ENCODE data around the gene PNPLA6.
A peak's percentile ranks its signal among the peaks of the same experiment; 100 is the strongest.

Gene PNPLA6

GRCh38 chr19:7603919-7604318 is 68.4 kb downstream of the PNPLA6 start:
- in situ Hi-C loops (cut with MboI; ENCODE audit: low pct_unique_long_range_greater_than_20kb, low sequenced_read_pairs, unreplicated experiment): no loop called here
- no peak for DNase-seq (ENCODE audit: low spot score)
- no peak for TF ChIP-seq CTCF (IDR thresholded peaks at IDR 0.05; ENCODE audit: extremely low read depth, insufficient read depth, missing control alignments)

GRCh38 chr19:7605490-7606222 is 70.1 kb downstream of the PNPLA6 start:
- no peak for TF ChIP-seq CTCF (IDR thresholded peaks at IDR 0.05; ENCODE audit: extremely low read depth, insufficient read depth, missing control alignments)
- in situ Hi-C loops (cut with MboI; ENCODE audit: low pct_unique_long_range_greater_than_20kb, low sequenced_read_pairs, unreplicated experiment): no loop called here
- DNase-seq (ENCODE audit: low spot score): peak; percentile 70

- in situ Hi-C loops (cut with MboI; ENCODE audit: low pct_unique_long_range_greater_than_20kb, low sequenced_read_pairs, unreplicated experiment): no loop called here
- no peak for DNase-seq (ENCODE audit: low spot score)
- TF ChIP-seq CTCF (IDR thresholded peaks at IDR 0.05; ENCODE audit: extremely low read depth, insufficient read depth, missing control alignments): no peak
Observed at GRCh38 chr19:7606289-7606688, 70.8 kb downstream of the PNPLA6 start.

GRCh38 chr19:7607212-7607873 is 71.8 kb downstream of the PNPLA6 start:
- in situ Hi-C loops (cut with MboI; ENCODE audit: low pct_unique_long_range_greater_than_20kb, low sequenced_read_pairs, unreplicated experiment): no loop called here
- no peak for DNase-seq (ENCODE audit: low spot score)
- TF ChIP-seq CTCF (IDR thresholded peaks at IDR 0.05; ENCODE audit: extremely low read depth, insufficient read depth, missing control alignments): no peak

GRCh38 chr19:7607874-7608560 is 72.5 kb downstream of the PNPLA6 start:
- no peak for TF ChIP-seq CTCF (IDR thresholded peaks at IDR 0.05; ENCODE audit: extremely low read depth, insufficient read depth, missing control alignments)
- no peak for DNase-seq (ENCODE audit: low spot score)
- in situ Hi-C loops (cut with MboI; ENCODE audit: low pct_unique_long_range_greater_than_20kb, low sequenced_read_pairs, unreplicated experiment): no loop called here

- TF ChIP-seq CTCF (IDR thresholded peaks at IDR 0.05; ENCODE audit: extremely low read depth, insufficient read depth, missing control alignments): no peak
- in situ Hi-C loops (cut with MboI; ENCODE audit: low pct_unique_long_range_greater_than_20kb, low sequenced_read_pairs, unreplicated experiment): no loop called here
- no peak for DNase-seq (ENCODE audit: low spot score)
Observed at GRCh38 chr19:7610491-7611240, 75.1 kb downstream of the PNPLA6 start.

Data from GM13977 (cell line).